GM03348 (cell line): Measurements from ENCODE around the gene ROPN1L.
A peak's percentile ranks its signal among the peaks of the same experiment; 100 is the strongest.
"Not testable (repeated sequence)": the region's sequence is repeated elsewhere in the genome, so short reads cannot be mapped to it uniquely, and the experiment has no call there.

Experiments
- DNase-seq: peaks from one replicate; pipeline ENCODE4 v3.0.0; 2012; ENCODE audit warnings: low spot score

The ROPN1L gene

GRCh38 chr5:10478436-10478835 lies 36.8 kb downstream of the ROPN1L start:
- no peak for DNase-seq

GRCh38 chr5:10479154-10479721 lies 37.6 kb downstream of the ROPN1L start:
- peak; percentile 88 for DNase-seq

- no peak for DNase-seq
Measured at GRCh38 chr5:10480237-10480985, 38.7 kb downstream of the ROPN1L start.

DNA sequence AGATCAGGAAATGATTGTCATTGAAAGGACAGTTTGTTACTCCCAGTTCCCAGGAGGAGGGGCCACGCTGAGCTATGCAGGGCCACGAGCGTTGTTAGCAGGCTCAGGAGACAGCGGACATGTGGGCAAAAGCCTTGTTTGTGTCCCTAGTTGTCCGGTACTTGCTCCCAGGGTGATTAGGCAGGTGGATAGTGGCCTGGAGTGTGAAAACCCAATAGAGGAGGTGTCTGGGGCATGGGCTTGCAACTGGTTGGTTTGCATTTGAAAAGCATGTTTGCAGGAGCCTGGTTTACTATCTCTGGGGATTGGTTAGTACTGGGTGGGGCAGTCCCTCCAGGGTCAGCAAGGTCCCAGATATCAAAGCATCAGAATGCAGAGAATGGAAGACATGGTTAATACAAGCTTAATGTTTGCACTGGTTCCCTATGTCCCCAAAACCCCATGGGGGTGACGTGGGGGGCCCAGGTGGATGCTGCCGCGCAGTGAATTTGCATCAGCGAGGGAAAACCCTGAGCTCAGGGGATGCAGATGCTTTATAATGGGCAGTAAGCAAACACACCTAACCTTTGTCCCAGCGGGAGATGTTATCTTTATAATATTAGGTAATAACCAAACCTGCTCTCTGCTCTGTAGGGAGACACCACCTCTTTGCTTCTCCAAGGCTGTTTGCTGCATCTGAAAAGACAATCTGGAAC lies 39.7 kb downstream of the ROPN1L start:
- no peak for DNase-seq

GRCh38 chr5:10482791-10483530 lies 41.3 kb downstream of the ROPN1L start:
- no peak for DNase-seq

DNA sequence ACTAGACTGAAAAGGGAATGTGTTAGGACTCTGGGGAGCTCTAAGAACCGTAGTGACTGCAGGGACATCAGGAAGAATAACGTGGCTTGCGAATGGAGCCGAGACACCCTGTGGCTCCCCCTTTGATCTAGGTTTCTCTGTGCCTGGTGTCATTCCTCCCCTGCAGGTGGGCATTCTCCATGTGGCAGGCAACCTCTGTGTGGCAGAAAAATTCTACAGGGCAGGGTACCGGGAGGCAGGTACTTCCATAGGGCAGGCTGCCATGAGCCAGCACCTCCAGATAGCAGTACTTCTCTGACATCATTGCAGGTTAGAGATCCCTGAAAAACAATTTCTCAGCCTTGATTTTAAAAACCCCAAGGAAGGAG lies 43.1 kb downstream of the ROPN1L start:
- DNase-seq = no peak

DNA sequence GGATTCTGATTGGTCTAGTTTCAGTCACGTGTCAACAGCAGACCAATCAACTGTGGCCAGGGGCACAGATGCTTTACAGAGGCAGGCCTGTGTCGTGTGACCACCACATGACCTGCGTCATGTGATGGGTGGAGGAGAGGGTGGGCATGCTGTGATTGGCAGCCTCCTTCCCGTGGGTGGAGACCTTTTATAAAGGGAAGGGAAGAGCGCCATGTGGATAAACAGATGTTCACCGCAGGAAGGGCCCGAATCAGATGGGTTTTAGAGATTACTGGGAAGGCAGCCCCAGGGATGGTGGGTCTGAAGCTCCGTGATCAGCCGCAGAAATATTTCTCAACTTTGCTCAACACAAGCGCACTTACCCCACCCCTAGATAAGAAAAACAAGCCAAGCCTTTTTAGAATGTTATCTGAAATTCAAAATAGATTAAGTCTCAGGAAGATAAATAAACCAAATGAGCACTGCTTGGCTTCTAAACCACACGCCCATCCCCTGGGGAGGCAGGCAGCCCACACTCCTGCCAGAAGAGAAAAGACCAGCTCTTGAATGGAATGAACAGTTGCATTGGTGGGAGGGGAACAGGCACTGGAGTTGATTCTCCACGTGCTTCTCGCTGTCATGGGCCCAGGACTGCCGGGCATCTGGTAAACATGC lies 43.6 kb downstream of the ROPN1L start:
- peak; percentile 29 for DNase-seq

DNA sequence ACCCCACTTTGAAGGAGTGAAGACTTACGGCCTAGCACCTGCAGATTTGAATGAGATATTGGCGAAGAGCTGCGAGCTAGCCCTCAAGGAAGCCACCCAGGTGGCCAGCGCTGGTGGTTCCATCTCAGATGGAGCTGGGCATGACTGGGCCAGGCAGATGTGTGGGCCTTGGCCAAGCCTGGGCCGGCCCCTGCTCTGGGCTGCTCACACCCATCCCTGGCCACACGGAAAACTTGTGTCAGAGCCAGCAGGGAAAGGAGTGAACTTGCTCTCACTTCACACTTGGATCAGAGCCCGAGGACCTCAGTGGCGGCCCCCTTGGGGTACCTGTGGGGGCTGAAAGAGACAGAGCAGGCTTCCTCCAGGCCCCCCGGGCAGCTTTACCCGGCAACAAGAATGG lies 44.2 kb downstream of the ROPN1L start:
- no peak for DNase-seq

DNA sequence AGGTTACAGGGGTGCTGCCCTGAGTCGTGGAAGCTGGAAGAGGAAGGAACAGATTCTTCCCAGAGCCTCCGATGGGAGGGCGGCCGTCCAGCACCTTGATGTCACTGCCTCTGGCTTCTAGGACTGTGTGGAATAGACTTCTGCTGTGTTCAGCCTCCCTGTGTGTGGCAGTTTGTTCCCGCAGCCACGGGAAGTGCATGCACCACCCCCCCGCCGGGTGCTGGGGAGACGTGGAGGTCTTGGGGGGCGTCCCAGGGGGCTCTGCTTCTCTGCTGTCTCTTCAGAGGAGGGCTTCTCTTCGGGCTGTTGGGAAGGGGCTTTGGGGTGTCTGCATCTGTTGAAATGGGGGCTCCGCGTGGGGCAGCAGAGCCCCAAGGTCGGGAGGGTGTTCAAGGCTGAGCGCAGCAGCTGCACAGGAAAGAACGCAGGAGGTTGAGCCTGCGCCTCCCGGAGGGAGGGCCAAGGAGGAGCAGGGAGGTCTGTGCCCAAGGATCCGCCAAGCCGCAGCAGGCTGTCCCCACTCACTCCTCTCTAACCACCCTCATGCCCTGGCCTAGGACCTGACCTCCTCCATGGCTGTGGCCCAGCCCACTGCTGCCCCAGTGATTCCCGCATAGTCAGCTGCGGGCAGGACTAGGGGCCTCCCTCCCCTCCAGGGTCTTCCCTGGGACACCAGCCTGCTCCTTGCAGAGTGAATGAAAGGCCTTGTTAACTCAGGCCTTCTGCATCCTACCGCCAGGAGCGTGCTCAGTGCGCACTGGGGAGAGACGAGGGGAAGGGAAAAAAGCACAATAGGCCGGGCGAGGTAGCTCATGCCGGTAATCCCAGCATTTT lies 45.0 kb downstream of the ROPN1L start:
- DNase-seq = no peak

DNA sequence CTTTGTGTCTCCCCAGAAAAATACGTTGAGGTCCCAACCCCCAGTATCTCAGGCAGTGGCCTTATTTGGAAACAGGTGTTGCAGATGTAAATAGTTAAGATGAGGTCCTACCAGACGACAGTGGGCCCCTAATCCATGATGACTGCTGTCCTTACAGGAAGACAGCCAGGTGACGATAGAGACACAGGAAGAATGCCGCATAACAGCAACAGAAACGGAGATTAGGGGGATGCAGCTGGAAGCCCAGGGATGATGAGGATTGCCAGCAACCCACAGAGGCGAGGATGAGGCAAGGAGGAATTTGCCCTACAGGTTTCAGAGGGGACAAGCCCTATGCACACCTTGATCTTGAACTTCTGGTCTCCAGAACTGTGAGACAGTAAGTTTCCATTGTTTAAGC lies 46.5 kb downstream of the ROPN1L start:
- no peak for DNase-seq

GRCh38 chr5:10489810-10490426 lies 48.2 kb downstream of the ROPN1L start:
- peak; percentile 20 for DNase-seq

GRCh38 chr5:10490927-10491672 lies 49.4 kb downstream of the ROPN1L start:
- no peak for DNase-seq

- DNase-seq = no peak
Measured at GRCh38 chr5:10491673-10492026, 50.0 kb downstream of the ROPN1L start.

GRCh38 chr5:10493884-10494283 lies 52.2 kb downstream of the ROPN1L start:
- no peak for DNase-seq

- not testable (repeated sequence) for DNase-seq
Measured at GRCh38 chr5:10494497-10494896, 52.8 kb downstream of the ROPN1L start.

- DNase-seq = no peak
Measured at GRCh38 chr5:10497554-10497953, 55.9 kb downstream of the ROPN1L start.

GRCh38 chr5:10498350-10498749 lies 56.7 kb downstream of the ROPN1L start:
- no peak for DNase-seq

GRCh38 chr5:10499066-10499465 lies 57.4 kb downstream of the ROPN1L start:
- no peak for DNase-seq

DNA sequence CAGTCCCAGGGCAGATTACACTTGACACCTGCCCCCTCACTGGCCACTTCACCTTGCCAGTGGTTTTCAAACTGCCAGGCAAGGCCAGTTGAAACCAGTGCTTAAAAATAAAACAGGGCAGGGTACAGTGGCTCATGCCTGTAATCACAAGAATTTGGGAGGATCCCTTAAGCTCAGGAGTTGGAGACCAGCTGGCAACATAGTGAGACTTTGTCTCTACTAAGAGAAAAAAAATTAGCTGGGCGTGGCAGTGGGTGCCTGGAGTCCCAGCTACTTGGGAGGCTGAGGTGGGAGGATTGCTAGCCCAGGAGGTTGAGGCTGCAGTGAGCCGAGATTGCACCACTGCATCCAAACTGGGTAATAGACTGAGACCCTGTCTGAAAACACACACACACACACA lies 58.1 kb downstream of the ROPN1L start:
- DNase-seq = no peak

DNA sequence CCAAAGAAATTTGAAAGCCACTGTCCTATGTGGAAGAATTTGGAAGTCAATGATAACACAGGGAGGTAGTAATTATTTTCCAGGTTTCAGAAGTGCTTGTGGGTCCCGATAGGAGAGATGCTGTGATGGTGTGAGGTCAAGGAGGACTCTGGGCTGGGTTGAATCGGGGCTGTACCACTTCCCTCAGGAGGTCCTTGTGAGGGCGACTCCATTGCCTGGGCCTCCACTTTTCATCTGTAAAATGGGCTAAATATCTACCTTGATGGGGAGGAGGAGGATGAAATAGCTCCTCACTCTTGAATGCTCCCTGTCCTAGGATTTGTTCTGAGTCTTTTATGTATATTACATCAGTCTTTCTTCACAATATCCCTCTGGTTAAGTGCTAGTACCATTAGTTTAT lies 59.0 kb downstream of the ROPN1L start:
- DNase-seq = no peak
